Colonic mucosa (tissue), 4 donors: ENCODE results near the gene SAE1. TPM values are rescaled to one million over a fixed set of nuclear protein-coding genes. Genes with fewer than 3 reads are reported as not detected.

ENCODE experiments used
- DNase-seq: peaks from one replicate; pipeline ENCODE4 v3.0.0-alpha.2; 2020
- H3K27ac ChIP-seq: fragments of 200-600 bp; one replicate; pipeline ENCODE4 v1.8.0; 2021
- H3K27me3 ChIP-seq: fragments of 200-600 bp; one replicate; pipeline ENCODE4 v1.8.0; 2021
- H3K36me3 ChIP-seq: fragments of 200-600 bp; one replicate; pipeline ENCODE4 v1.8.0; 2021
- H3K4me1 ChIP-seq: fragments of 200-600 bp; one replicate; pipeline ENCODE4 v1.8.0; 2021; ENCODE audit warnings: mild to moderate bottlenecking
- H3K4me3 ChIP-seq: fragments of 200-600 bp; one replicate; pipeline ENCODE4 v1.8.0; 2021
- H3K9ac ChIP-seq, 2 donors: one replicate each; pipeline ENCODE4 v1.7.0; 2013; ENCODE audit warnings: control low read depth in 2 of 2, low read depth in 2 of 2, low read length in 2 of 2
- H3K9me3 ChIP-seq: fragments of 200-600 bp; one replicate; pipeline ENCODE4 v1.8.0; 2021
- intact Hi-C: fragments of 100-400 bp; cut with DNase I; formaldehyde crosslinking; loops from one replicate; pipeline ENCODE4 v1.14.1; 2022
- total RNA-seq, 2 donors: library from RNA; stranded (reverse); fragmentation: NEBNext Ultra II Directional in 1 of 2; extraction: Animal tissue kit (Norgen Biotek cat#: 25700) in 1 of 2; gene quantifications; one replicate each; pipeline ENCODE4 v1.2.1, GENCODE V29; 2021
- TF ChIP-seq, protein P1 (sequence below): fragments of 200-600 bp; IDR thresholded peaks from one replicate; pipeline ENCODE4 v1.8.0; 2022; ENCODE audit warnings: antibody characterized with exemption, mild to moderate bottlenecking
- donor health status: healthy.
- donor health status: DM: no; HTN: no; CAD: no.
- donor health status: DM: no; HTN: no; CAD: no.

SAE1 gene
- total RNA-seq, 2 donors from 2014 or later, result 64.5 to 92.0 TPM

DNA sequence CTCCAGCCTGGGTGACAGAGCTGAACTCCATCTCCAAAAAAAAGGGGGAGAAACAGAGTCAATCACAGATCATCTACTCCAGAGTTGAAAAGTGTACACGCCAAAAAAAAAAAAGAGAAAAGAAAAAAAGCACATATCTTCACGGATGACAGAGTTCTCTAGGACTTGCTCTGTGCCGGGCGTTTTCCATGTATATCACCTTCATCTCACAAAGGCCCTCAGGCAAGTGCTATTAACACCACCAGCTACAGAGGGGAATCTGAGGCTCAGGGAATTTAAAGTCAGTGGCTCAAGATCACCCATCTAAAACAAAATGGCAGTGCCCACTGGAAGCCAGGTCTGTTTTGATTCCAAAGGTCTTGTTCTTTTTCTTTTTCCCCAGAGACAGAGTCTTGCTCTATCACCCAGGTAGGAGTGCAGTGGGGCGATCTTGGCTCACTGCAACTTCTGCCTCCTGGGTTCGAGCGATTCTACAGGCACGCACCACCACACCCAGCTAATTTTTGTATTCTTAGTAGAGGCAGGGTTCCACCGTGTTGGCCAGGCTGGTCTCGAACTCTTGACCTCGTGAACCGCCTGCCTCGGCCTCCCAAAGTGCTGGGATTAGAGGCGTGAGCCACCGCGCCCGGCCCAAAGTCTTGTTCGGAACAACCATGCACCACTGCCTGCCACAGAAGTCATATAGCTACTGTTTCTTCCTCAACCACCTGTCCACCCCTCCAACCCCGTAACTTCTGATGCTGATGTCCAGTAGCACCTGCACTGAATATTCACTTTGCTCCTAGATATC, 42.2 kb downstream of the SAE1 start:
- Histone ChIP-seq H3K4me1 (peaks cover 4% of the 10 kb centered on the region), H3K27ac (no peak overlapping the region), H3K9me3 (no peaks in the 10 kb centered on the region), H3K27me3 (no peaks in the 10 kb centered on the region), H3K36me3 (peaks cover 4% of the 10 kb centered on the region), H3K4me3 (no peak overlapping the region), H3K9ac (no peak overlapping the region)
- intact Hi-C loops, result no loop called here
- TF ChIP-seq, protein P1, sequence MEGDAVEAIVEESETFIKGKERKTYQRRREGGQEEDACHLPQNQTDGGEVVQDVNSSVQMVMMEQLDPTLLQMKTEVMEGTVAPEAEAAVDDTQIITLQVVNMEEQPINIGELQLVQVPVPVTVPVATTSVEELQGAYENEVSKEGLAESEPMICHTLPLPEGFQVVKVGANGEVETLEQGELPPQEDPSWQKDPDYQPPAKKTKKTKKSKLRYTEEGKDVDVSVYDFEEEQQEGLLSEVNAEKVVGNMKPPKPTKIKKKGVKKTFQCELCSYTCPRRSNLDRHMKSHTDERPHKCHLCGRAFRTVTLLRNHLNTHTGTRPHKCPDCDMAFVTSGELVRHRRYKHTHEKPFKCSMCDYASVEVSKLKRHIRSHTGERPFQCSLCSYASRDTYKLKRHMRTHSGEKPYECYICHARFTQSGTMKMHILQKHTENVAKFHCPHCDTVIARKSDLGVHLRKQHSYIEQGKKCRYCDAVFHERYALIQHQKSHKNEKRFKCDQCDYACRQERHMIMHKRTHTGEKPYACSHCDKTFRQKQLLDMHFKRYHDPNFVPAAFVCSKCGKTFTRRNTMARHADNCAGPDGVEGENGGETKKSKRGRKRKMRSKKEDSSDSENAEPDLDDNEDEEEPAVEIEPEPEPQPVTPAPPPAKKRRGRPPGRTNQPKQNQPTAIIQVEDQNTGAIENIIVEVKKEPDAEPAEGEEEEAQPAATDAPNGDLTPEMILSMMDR, result no peak
- no peak for DNase-seq

DNA sequence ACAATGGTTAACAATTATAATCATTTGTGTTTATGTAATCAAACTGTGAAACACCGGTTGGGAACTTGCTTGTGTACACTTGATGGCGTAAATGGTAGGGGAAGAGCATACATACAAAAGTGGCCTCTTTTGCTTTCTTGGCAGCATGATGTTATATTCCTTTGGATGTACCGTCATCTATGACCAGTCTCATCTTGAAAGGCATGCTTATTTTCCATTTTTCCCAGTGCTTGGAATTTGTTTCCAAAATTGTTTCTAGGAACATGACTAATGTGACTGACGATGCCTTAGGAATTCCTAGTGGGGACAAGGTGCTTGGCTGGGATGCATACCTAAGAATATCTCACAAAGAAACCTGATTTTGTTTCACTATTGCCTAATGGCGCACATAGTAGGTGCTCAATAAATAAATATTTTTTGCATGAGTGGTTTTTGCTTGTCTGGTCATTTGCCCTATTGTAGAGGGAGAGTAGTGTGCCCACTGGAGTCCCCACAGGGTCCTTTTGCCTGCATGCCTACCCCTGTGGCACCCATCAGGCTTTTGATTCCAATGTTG, 45.5 kb downstream of the SAE1 start:
- H3K4me3 ChIP-seq, result no peak overlapping the region
- H3K36me3 ChIP-seq, result peaks cover 4% of the 10 kb centered on the region
- DNase-seq, result no peak
- TF ChIP-seq, protein P1, result no peak
- no peak overlapping the region for H3K9ac ChIP-seq
- peaks cover 4% of the 10 kb centered on the region for H3K4me1 ChIP-seq
- peak overlapping the region; percentile 2 for H3K27ac ChIP-seq
- no peaks in the 10 kb centered on the region for H3K27me3 ChIP-seq
- intact Hi-C loops, result no loop called here
- H3K9me3 ChIP-seq, result no peaks in the 10 kb centered on the region

GRCh38 chr19:47176627-47177090, 46.0 kb downstream of the SAE1 start:
- peak overlapping the region; percentile 2 for H3K27ac ChIP-seq
- no peak for DNase-seq
- H3K36me3 ChIP-seq, result peaks cover 4% of the 10 kb centered on the region
- peaks cover 4% of the 10 kb centered on the region for H3K4me1 ChIP-seq
- H3K9me3 ChIP-seq, result no peaks in the 10 kb centered on the region
- intact Hi-C loops, result no loop called here
- H3K27me3 ChIP-seq, result no peaks in the 10 kb centered on the region
- no peak overlapping the region for H3K4me3 ChIP-seq
- TF ChIP-seq, protein P1, result no peak
- H3K9ac ChIP-seq, result no peak overlapping the region

DNA sequence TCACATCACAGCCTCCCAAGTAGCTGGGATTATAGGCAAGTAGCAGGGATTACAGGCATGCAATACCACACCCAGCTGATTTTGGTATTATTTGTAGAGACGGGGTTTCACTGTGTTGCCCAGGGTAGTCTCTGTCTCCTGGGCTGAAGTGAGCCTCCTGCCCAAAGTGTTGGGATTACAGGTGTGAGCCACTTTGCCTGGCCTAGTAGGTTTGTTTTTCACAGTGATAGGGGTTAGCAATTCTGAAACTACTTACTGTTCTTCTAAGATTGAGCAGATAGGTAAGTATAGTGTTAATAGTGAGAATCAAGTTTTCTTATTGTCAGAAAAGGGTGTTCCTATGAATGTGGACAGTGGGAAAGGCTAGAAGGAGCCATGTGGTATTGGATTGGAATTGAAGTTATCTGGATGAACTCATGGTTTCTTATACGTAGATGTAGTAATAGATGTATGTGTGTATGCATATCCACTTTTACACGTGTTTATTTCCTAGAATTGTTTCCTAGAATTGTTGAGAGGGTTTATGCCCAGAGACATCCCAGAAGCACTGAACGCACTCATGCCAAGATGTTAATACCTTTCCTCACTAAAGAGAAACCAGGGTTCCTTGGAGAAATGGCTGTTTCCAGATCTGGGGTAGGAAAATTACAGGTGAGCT, 49.1 kb downstream of the SAE1 start:
- intact Hi-C loops, result no loop called here
- no peak overlapping the region for H3K27ac ChIP-seq

DNA sequence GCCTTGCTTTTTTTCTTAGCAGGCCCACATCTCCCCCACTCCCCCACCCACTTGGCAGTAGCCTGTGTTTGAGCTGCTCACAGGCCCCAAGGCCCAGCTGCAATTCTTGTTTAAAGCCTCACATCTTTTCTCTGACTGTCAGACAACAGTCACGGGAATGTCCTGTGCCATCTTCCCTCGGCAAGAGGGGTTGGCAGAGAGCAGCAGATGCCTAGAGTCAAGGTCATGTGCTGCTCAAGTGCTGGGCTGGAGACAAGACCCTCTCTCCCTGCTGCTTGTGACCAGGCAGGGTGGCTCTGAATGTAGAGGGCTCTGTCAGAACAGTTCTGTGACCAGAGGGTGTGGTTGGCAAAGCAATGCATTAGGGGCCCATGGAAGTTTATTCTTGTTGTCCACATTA, 53.0 kb downstream of the SAE1 start:
- H3K9ac ChIP-seq, result no peak overlapping the region
- H3K9me3 ChIP-seq, result no peaks in the 10 kb centered on the region
- H3K4me1 ChIP-seq, result no peaks in the 10 kb centered on the region
- no peak overlapping the region for H3K4me3 ChIP-seq
- H3K27ac ChIP-seq, result no peak overlapping the region
- no peaks in the 10 kb centered on the region for H3K36me3 ChIP-seq
- no peak for DNase-seq
- TF ChIP-seq, protein P1, result no peak
- no peaks in the 10 kb centered on the region for H3K27me3 ChIP-seq
- intact Hi-C loops, result no loop called here

More for the DNA sequence above, 49.1 kb downstream of the SAE1 start:
- no peaks in the 10 kb centered on the region for H3K36me3 ChIP-seq
- TF ChIP-seq, protein P1, result no peak
- H3K9me3 ChIP-seq, result no peaks in the 10 kb centered on the region
- no peak for DNase-seq
- no peaks in the 10 kb centered on the region for H3K27me3 ChIP-seq
- no peak overlapping the region for H3K9ac ChIP-seq
- no peak overlapping the region for H3K4me3 ChIP-seq
- peaks cover 4% of the 10 kb centered on the region for H3K4me1 ChIP-seq
